Measurements from ENCODE around the gene FOXO1.
A peak's percentile ranks its signal among the peaks of the same experiment; 100 is the strongest.

The FOXO1 gene

GRCh38 chr13:40558656-40559055 is 107.8 kb downstream of the FOXO1 start:
- H3K9ac ChIP-seq (ENCODE audit: low read depth, low read length) = no peak overlapping the region
- H3K4me1 ChIP-seq (ENCODE audit: insufficient read depth, low read length) = peaks cover 3% of the 10 kb centered on the region; the same call in 1 of the 2 replicates
- H3K27ac ChIP-seq (ENCODE audit: low read length) = no peak overlapping the region
- peaks cover 39% of the 10 kb centered on the region for H3K36me3 ChIP-seq (ENCODE audit: insufficient read depth, low read depth, low read length)
- no peaks in the 10 kb centered on the region for H3K27me3 ChIP-seq (ENCODE audit: insufficient read depth, low read length)
- H3K9me3 ChIP-seq (ENCODE audit: insufficient read depth, low read depth, low read length) = no peaks in the 10 kb centered on the region
- H3K4me3 ChIP-seq (ENCODE audit: low read length) = no peak overlapping the region

GRCh38 chr13:40556453-40556852 is 110.0 kb downstream of the FOXO1 start:
- H3K9me3 ChIP-seq (ENCODE audit: insufficient read depth, low read depth, low read length) = no peaks in the 10 kb centered on the region
- H3K9ac ChIP-seq (ENCODE audit: low read depth, low read length) = no peak overlapping the region
- no peak overlapping the region for H3K27ac ChIP-seq (ENCODE audit: low read length)
- H3K27me3 ChIP-seq (ENCODE audit: insufficient read depth, low read length) = no peaks in the 10 kb centered on the region
- no peak overlapping the region for H3K4me3 ChIP-seq (ENCODE audit: low read length)
- H3K36me3 ChIP-seq (ENCODE audit: insufficient read depth, low read depth, low read length) = peaks cover 39% of the 10 kb centered on the region
- no peaks in the 10 kb centered on the region for H3K4me1 ChIP-seq (ENCODE audit: insufficient read depth, low read length)

GRCh38 chr13:40553356-40553755 is 113.1 kb downstream of the FOXO1 start:
- no peak overlapping the region for H3K27ac ChIP-seq (ENCODE audit: low read length)
- H3K4me1 ChIP-seq (ENCODE audit: insufficient read depth, low read length) = no peaks in the 10 kb centered on the region

GRCh38 chr13:40552895-40553294 is 113.5 kb downstream of the FOXO1 start:
- Histone ChIP-seq H3K9ac (ENCODE audit: low read depth, low read length) (no peak overlapping the region), H3K36me3 (ENCODE audit: insufficient read depth, low read depth, low read length) (peaks cover 10% of the 10 kb centered on the region)

More at GRCh38 chr13:40553356-40553755, 113.1 kb downstream of the FOXO1 start:
- H3K36me3 ChIP-seq (ENCODE audit: insufficient read depth, low read depth, low read length) = peaks cover 15% of the 10 kb centered on the region
- no peak overlapping the region for H3K9ac ChIP-seq (ENCODE audit: low read depth, low read length)
- no peaks in the 10 kb centered on the region for H3K9me3 ChIP-seq (ENCODE audit: insufficient read depth, low read depth, low read length)
- H3K27me3 ChIP-seq (ENCODE audit: insufficient read depth, low read length) = no peaks in the 10 kb centered on the region
- no peak overlapping the region for H3K4me3 ChIP-seq (ENCODE audit: low read length)

GRCh38 chr13:40550130-40550529 is 116.3 kb downstream of the FOXO1 start:
- Histone ChIP-seq H3K9me3 (ENCODE audit: insufficient read depth, low read depth, low read length) (no peaks in the 10 kb centered on the region), H3K4me3 (ENCODE audit: low read length) (no peak overlapping the region), H3K27ac (ENCODE audit: low read length) (no peak overlapping the region), H3K4me1 (ENCODE audit: insufficient read depth, low read length) (peaks cover 4% of the 10 kb centered on the region; the same call in 1 of the 2 replicates), H3K36me3 (ENCODE audit: insufficient read depth, low read depth, low read length) (no peaks in the 10 kb centered on the region), H3K27me3 (ENCODE audit: insufficient read depth, low read length) (no peaks in the 10 kb centered on the region), H3K9ac (ENCODE audit: low read depth, low read length) (no peak overlapping the region)

More at GRCh38 chr13:40552895-40553294, 113.5 kb downstream of the FOXO1 start:
- H3K27ac ChIP-seq (ENCODE audit: low read length) = no peak overlapping the region
- no peaks in the 10 kb centered on the region for H3K9me3 ChIP-seq (ENCODE audit: insufficient read depth, low read depth, low read length)
- no peaks in the 10 kb centered on the region for H3K27me3 ChIP-seq (ENCODE audit: insufficient read depth, low read length)
- H3K4me3 ChIP-seq (ENCODE audit: low read length) = no peak overlapping the region
- no peaks in the 10 kb centered on the region for H3K4me1 ChIP-seq (ENCODE audit: insufficient read depth, low read length)

GRCh38 chr13:40549500-40550094 is 116.8 kb downstream of the FOXO1 start:
- no peaks in the 10 kb centered on the region for H3K9me3 ChIP-seq (ENCODE audit: insufficient read depth, low read depth, low read length)
- H3K4me3 ChIP-seq (ENCODE audit: low read length) = no peak overlapping the region
- H3K9ac ChIP-seq (ENCODE audit: low read depth, low read length) = no peak overlapping the region
- H3K27ac ChIP-seq (ENCODE audit: low read length) = no peak overlapping the region
- no peaks in the 10 kb centered on the region for H3K36me3 ChIP-seq (ENCODE audit: insufficient read depth, low read depth, low read length)
- H3K27me3 ChIP-seq (ENCODE audit: insufficient read depth, low read length) = no peaks in the 10 kb centered on the region
- H3K4me1 ChIP-seq (ENCODE audit: insufficient read depth, low read length) = peaks cover 4% of the 10 kb centered on the region; the same call in 1 of the 2 replicates

- Histone ChIP-seq H3K9me3 (ENCODE audit: insufficient read depth, low read depth, low read length) (no peaks in the 10 kb centered on the region), H3K27ac (ENCODE audit: low read length) (no peak overlapping the region), H3K27me3 (ENCODE audit: insufficient read depth, low read length) (no peaks in the 10 kb centered on the region), H3K4me3 (ENCODE audit: low read length) (no peak overlapping the region), H3K36me3 (ENCODE audit: insufficient read depth, low read depth, low read length) (no peaks in the 10 kb centered on the region), H3K9ac (ENCODE audit: low read depth, low read length) (no peak overlapping the region), H3K4me1 (ENCODE audit: insufficient read depth, low read length) (peaks cover 4% of the 10 kb centered on the region; the same call in 1 of the 2 replicates)
Measured at GRCh38 chr13:40547591-40548315, 118.7 kb downstream of the FOXO1 start.

GRCh38 chr13:40546047-40546446 is 120.4 kb downstream of the FOXO1 start:
- H3K27me3 ChIP-seq (ENCODE audit: insufficient read depth, low read length) = no peaks in the 10 kb centered on the region
- H3K9me3 ChIP-seq (ENCODE audit: insufficient read depth, low read depth, low read length) = no peaks in the 10 kb centered on the region
- H3K27ac ChIP-seq (ENCODE audit: low read length) = no peak overlapping the region

GRCh38 chr13:40540328-40541044 is 126.0 kb downstream of the FOXO1 start:
- Histone ChIP-seq H3K9me3 (ENCODE audit: insufficient read depth, low read depth, low read length) (no peaks in the 10 kb centered on the region), H3K36me3 (ENCODE audit: insufficient read depth, low read depth, low read length) (no peaks in the 10 kb centered on the region), H3K27me3 (ENCODE audit: insufficient read depth, low read length) (no peaks in the 10 kb centered on the region), H3K27ac (ENCODE audit: low read length) (no peak overlapping the region), H3K4me3 (ENCODE audit: low read length) (peak overlapping the region; percentile 36; the same call in 1 of the 2 replicates), H3K4me1 (ENCODE audit: insufficient read depth, low read length) (peaks cover 19% of the 10 kb centered on the region), H3K9ac (ENCODE audit: low read depth, low read length) (peak overlapping the region; percentile 40; the same call in 1 of the 2 replicates)

More at GRCh38 chr13:40546047-40546446, 120.4 kb downstream of the FOXO1 start:
- H3K4me3 ChIP-seq (ENCODE audit: low read length) = no peak overlapping the region
- H3K36me3 ChIP-seq (ENCODE audit: insufficient read depth, low read depth, low read length) = no peaks in the 10 kb centered on the region
- peaks cover 4% of the 10 kb centered on the region; the same call in 1 of the 2 replicates for H3K4me1 ChIP-seq (ENCODE audit: insufficient read depth, low read length)
- no peak overlapping the region for H3K9ac ChIP-seq (ENCODE audit: low read depth, low read length)

- Histone ChIP-seq H3K27me3 (ENCODE audit: insufficient read depth, low read length) (no peaks in the 10 kb centered on the region), H3K9ac (ENCODE audit: low read depth, low read length) (peak overlapping the region; percentile 8; the same call in 1 of the 2 replicates), H3K9me3 (ENCODE audit: insufficient read depth, low read depth, low read length) (no peaks in the 10 kb centered on the region), H3K4me3 (ENCODE audit: low read length) (0 out of 2 replicates have a peak overlapping the region, but pooled peaks have one; percentile 2), H3K4me1 (ENCODE audit: insufficient read depth, low read length) (peaks cover 19% of the 10 kb centered on the region), H3K27ac (ENCODE audit: low read length) (no peak overlapping the region), H3K36me3 (ENCODE audit: insufficient read depth, low read depth, low read length) (no peaks in the 10 kb centered on the region)
Measured at GRCh38 chr13:40539576-40540327, 126.7 kb downstream of the FOXO1 start.

Measured in iPS-20b (cell line).